ENCODE measurements around the gene SLC2A2.

Gene SLC2A2

GRCh38 chr3:171028025-171028778 is 1.7 kb upstream of the SLC2A2 start:
- Mint-ChIP-seq H3K36me3 (ENCODE audit: low read depth) (no peaks in the 10 kb centered on the region), H3K4me1 (no peaks in the 10 kb centered on the region), H3K27me3 (ENCODE audit: low read depth) (peaks cover 3% of the 10 kb centered on the region), H3K27ac (no peak overlapping the region), H3K9me3 (no peaks in the 10 kb centered on the region), H3K4me3 (no peak overlapping the region)
- TF ChIP-seq, protein P1, sequence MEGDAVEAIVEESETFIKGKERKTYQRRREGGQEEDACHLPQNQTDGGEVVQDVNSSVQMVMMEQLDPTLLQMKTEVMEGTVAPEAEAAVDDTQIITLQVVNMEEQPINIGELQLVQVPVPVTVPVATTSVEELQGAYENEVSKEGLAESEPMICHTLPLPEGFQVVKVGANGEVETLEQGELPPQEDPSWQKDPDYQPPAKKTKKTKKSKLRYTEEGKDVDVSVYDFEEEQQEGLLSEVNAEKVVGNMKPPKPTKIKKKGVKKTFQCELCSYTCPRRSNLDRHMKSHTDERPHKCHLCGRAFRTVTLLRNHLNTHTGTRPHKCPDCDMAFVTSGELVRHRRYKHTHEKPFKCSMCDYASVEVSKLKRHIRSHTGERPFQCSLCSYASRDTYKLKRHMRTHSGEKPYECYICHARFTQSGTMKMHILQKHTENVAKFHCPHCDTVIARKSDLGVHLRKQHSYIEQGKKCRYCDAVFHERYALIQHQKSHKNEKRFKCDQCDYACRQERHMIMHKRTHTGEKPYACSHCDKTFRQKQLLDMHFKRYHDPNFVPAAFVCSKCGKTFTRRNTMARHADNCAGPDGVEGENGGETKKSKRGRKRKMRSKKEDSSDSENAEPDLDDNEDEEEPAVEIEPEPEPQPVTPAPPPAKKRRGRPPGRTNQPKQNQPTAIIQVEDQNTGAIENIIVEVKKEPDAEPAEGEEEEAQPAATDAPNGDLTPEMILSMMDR (IDR thresholded peaks at IDR 0.05; ENCODE audit: unreplicated experiment in 3 of 3) = no peak

DNA sequence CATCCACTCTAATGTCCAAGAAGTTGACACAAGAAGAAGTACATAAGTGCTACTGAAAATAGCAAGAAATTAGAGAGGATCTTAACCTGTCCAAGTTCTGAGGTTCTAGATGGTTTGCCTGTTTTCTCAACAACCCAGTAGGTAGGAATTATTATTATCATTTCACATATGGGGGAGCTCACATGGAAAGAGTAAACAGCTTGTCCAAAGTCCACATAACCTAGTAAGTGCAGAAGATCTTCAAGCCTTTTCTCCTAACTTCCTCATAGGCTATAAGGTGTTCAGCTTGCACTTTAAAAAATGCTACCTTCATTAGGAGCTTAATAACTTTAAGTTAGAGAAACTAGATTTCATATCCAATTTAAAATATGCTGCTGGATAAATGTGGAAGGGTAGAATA is 3.0 kb downstream of the SLC2A2 start:
- no peak overlapping the region for H3K4me3 Mint-ChIP-seq
- H3K27ac Mint-ChIP-seq = no peak overlapping the region
- peaks cover 8% of the 10 kb centered on the region for H3K27me3 Mint-ChIP-seq (ENCODE audit: low read depth)
- H3K9me3 Mint-ChIP-seq = no peaks in the 10 kb centered on the region
- no peaks in the 10 kb centered on the region for H3K36me3 Mint-ChIP-seq (ENCODE audit: low read depth)
- no peaks in the 10 kb centered on the region for H3K4me1 Mint-ChIP-seq
- TF ChIP-seq, protein P1 (IDR thresholded peaks at IDR 0.05; ENCODE audit: unreplicated experiment in 3 of 3) = no peak

DNA sequence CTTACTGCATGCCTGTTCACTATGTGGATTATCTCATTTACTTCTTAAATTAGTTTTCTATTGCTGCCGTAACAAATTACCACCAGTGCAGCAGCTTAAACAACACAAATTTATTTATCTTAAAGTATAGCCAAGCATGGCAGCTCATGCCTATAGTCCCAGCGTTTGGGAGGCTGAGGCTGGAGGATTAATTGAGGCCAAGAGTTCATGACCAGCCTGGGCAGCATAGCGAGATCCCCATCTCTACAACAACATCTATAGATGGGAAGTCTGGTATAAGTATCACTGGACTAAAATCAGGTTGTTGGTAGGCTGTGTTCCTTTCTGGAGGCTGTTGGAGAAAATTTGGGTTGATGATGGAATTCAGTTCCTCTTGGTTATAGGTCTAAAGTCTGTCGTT is 5.1 kb downstream of the SLC2A2 start:
- H3K27me3 Mint-ChIP-seq (ENCODE audit: low read depth) = peaks cover 4% of the 10 kb centered on the region
- no peaks in the 10 kb centered on the region for H3K36me3 Mint-ChIP-seq (ENCODE audit: low read depth)

DNA sequence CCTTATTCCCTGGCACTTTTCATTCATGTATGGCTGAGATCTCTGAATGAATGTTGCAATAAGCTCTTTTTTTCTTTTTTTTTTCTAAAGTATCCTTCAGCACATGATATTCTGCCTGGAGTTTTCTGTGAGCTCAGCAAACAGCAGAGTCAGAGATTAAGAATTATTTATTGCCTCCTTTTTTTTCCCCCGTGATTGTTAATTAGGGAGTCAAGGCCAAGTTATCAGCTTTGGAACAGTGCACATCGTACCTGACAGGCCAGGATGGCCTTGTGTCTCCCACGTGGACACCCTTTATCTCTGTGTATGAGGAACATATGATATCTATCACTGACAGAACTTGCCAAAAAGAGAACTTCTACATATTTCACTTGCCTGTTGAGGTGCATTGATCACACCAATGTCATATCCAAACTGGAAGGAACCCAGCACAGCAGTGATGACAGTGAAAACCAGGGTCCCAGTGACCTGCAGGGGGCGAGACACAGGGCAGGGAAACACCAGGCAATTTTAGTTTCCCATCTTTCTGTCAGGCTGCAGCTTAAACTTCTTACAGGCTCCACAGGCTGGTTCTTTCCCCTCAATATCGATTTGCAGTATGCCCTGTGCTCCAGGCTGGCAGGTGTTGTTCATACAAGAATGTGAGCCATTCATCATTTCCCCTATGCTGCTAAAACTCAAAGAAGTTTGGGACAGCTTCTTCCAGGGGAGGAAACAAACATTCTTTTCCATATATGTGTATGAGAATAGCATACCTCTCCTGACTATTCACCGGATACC is 8.2 kb downstream of the SLC2A2 start:
- Mint-ChIP-seq H3K27me3 (ENCODE audit: low read depth) (peaks cover 4% of the 10 kb centered on the region), H3K36me3 (ENCODE audit: low read depth) (no peaks in the 10 kb centered on the region), H3K4me1 (no peaks in the 10 kb centered on the region), H3K9me3 (no peaks in the 10 kb centered on the region), H3K4me3 (no peak overlapping the region), H3K27ac (no peak overlapping the region)
- TF ChIP-seq, protein P1 (IDR thresholded peaks at IDR 0.05; ENCODE audit: unreplicated experiment in 3 of 3) = peak in 2 of 3 experiments; percentile 9 to 10

More for the DNA sequence above, 5.1 kb downstream of the SLC2A2 start:
- TF ChIP-seq, protein P1 (IDR thresholded peaks at IDR 0.05; ENCODE audit: unreplicated experiment in 3 of 3) = no peak
- Mint-ChIP-seq H3K27ac (no peak overlapping the region), H3K9me3 (no peaks in the 10 kb centered on the region), H3K4me3 (no peak overlapping the region), H3K4me1 (no peaks in the 10 kb centered on the region)

DNA sequence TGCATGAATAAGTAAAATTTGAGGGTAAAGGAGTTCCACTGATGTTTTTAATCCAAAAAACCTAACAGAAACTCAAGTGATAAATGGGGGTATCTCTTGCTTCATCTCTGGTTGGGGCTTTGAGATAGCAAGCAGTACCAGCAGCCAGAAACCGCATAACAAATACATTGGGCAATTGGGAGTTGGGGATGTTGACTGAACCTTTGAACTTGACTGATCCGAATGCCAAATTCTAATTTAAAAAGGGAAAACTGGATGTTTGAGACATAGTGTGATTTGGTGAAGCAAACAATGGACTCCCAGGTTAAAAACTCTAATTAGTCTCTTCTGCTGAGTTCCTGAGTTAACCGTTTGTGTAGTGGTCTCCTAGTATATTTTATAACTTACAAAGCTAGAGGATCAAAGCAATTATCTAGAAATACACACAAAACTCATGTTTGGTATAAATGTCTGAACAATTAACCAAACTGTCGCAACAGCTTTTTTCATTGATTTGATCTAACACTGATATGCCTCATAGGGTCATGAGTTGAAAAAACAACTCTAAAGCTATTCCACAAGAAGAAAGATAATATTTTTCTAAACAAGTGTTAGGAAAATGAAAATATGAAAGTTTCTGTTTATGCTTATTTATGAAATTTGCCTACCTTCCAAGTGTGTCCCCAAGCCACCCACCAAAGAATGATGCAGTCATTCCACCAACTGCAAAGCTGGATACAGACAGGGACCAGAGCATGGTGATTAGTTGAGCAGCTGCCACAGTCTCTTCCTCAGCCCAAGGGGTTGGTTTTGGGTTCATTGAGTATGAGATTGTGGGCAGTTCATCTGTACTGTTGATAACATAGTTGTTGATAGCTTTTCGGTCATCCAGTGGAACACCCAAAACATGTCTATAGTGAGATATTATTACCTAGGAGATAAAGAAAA is 12.4 kb downstream of the SLC2A2 start:
- Mint-ChIP-seq H3K4me3 (no peak overlapping the region), H3K9me3 (no peaks in the 10 kb centered on the region), H3K4me1 (no peaks in the 10 kb centered on the region), H3K27me3 (ENCODE audit: low read depth) (no peaks in the 10 kb centered on the region), H3K27ac (no peak overlapping the region), H3K36me3 (ENCODE audit: low read depth) (no peaks in the 10 kb centered on the region)
- TF ChIP-seq, protein P1 (IDR thresholded peaks at IDR 0.05; ENCODE audit: unreplicated experiment in 3 of 3) = no peak

Measured in nephron (organoid).